Measurements from ENCODE around the gene DHX16.
"Not testable (repeated sequence)": the region's sequence is repeated elsewhere in the genome, so short reads cannot be mapped to it uniquely, and the experiment has no call there.

DNA sequence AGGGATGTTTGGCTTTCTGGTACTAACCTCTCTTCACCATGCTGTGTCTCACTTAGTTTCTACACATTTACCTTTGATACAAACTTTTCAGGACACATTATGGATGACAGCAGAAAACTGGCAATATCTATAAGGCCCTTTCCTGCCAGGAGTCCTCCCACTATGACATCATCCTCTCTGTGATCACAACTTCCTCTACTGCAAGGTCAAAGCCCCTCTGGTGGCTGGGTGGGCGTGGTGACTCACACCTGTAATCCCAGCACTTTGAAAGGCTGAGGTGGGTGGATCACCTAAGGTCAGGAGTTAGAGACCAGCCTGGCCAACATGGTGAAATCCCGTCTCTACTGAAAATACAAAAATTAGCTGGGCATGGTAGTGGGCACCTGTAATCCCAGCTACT is 6.5 kb downstream of the DHX16 start:
- TF ChIP-seq CTCF, POLR2A (IDR thresholded peaks at IDR 0.05): not testable (repeated sequence)

Measured in uterus (tissue), 2 donors.